LNCaP clone FGC (cell line): ENCODE data around the gene MMP19.

ENCODE experiments used
- DNase-seq: peaks from one replicate; pipeline ENCODE4 v3.0.0-alpha.2; 2011; ENCODE audit warnings: low read depth
- H3K4me3 ChIP-seq: 2 replicates; pipeline ENCODE4 v1.5.1; 2011; ENCODE audit warnings: mild to moderate bottlenecking, low read depth, low read length, control low read depth
- CTCF ChIP-seq: IDR thresholded peaks from 2 replicates; pipeline ENCODE4 v1.5.1; 2012; ENCODE audit warnings: mild to moderate bottlenecking; ENCODE audit not compliant: control insufficient read depth, insufficient read depth; ENCODE audit errors: extremely low read depth

The MMP19 gene

GRCh38 chr12:55820679-55821078 lies 22.1 kb downstream of the MMP19 start:
- TF ChIP-seq CTCF = 0 out of 2 replicates have a peak, but pooled peaks have one; percentile 3
- DNase-seq = no peak
- no peak overlapping the region for H3K4me3 ChIP-seq

GRCh38 chr12:55818886-55819285 lies 23.9 kb downstream of the MMP19 start:
- H3K4me3 ChIP-seq = peak overlapping the region; percentile 83
- no peak for DNase-seq
- no peak for TF ChIP-seq CTCF

GRCh38 chr12:55818140-55818728 lies 24.5 kb downstream of the MMP19 start:
- TF ChIP-seq CTCF = no peak
- peak; percentile 6 for DNase-seq
- H3K4me3 ChIP-seq = peak overlapping the region; percentile 83

GRCh38 chr12:55817345-55818139 lies 25.2 kb downstream of the MMP19 start, which contains the start of the genes ORMDL2 and SARNP:
Gene ORMDL2, plus strand, starts transcription at chr12:55818041. Its CDS starts 959 bp downstream, at chr12:55819000.
Gene SARNP, minus strand, starts transcription at chr12:55817724. Its CDS starts 23 bp downstream, at chr12:55817701.
- peak within 1 kb of the TSS; percentile 83 for H3K4me3 ChIP-seq
- no peak for TF ChIP-seq CTCF
- peak; percentile 100 for DNase-seq

- H3K4me3 ChIP-seq = peak overlapping the region; percentile 83
- TF ChIP-seq CTCF = no peak
- no peak for DNase-seq
Observed at GRCh38 chr12:55816881-55817344, 25.8 kb downstream of the MMP19 start.

- no peak for TF ChIP-seq CTCF
- DNase-seq = no peak
- H3K4me3 ChIP-seq = peak overlapping the region; percentile 83; the same call in 1 of the 2 replicates
Observed at GRCh38 chr12:55815473-55815872, 27.3 kb downstream of the MMP19 start.
